Muscle of leg (tissue), 11 donors: ENCODE results near the gene NRF1. TPM values are rescaled to one million over a fixed set of nuclear protein-coding genes. Genes with fewer than 3 reads are reported as not detected.

ENCODE experiments used
- DNase-seq: peaks from one replicate; pipeline ENCODE4 v3.0.0; 2013
- H3K27ac ChIP-seq: one replicate; pipeline ENCODE4 v1.5.1; 2013; ENCODE audit warnings: mild to moderate bottlenecking, low read length, control low read depth
- H3K27me3 ChIP-seq: one replicate; pipeline ENCODE4 v1.6.1; 2013; ENCODE audit warnings: low read length; ENCODE audit not compliant: control insufficient read depth, insufficient read depth
- H3K36me3 ChIP-seq: one replicate; pipeline ENCODE4 v1.6.1; 2013; ENCODE audit warnings: low read length; ENCODE audit not compliant: control insufficient read depth, insufficient read depth
- H3K4me1 ChIP-seq: one replicate; pipeline ENCODE4 v1.6.1; 2013; ENCODE audit warnings: low read length; ENCODE audit not compliant: control insufficient read depth, insufficient read depth
- H3K4me3 ChIP-seq: one replicate; pipeline ENCODE4 v1.5.1; 2013; ENCODE audit warnings: low read length, control low read depth
- H3K9me3 ChIP-seq: replicated peaks from 2 replicates; pipeline ENCODE4 v1.6.1; 2013; ENCODE audit warnings: low read depth, low read length; ENCODE audit not compliant: control insufficient read depth
- WGBS: methylation state at CpG from one replicate; pipeline ENCODE4 v1.1.5; 2013; ENCODE audit warnings: missing lambda C conversion rate; ENCODE audit not compliant: insufficient coverage; 5-methylcytosine and 5-hydroxymethylcytosine counted together
- polyA plus RNA-seq, 8 donors: library from polyadenylated mRNA; unstranded; fragments of 120-200 nt; gene quantifications; one replicate each; pipeline versions ENCODE4 v1.2.1 to v1.2.3, GENCODE V29; 2013; ENCODE audit warnings: inconsistent platforms in 1 of 8, low replicate concordance in 1 of 8; ENCODE audit not compliant: insufficient read length in 8 of 8, insufficient read depth in 1 of 8
- total RNA-seq: library from RNA; stranded (reverse); fragments of 120-200 nt; gene quantifications from one replicate; pipeline ENCODE4 v1.2.4, GENCODE V29; 2013

NRF1 gene
- total and polyA plus RNA-seq, 9 donors = 10.0 to 15.3 (median 12.5) TPM

GRCh38 chr7:129721068-129721467, 109.5 kb downstream of the NRF1 start:
- Histone ChIP-seq H3K9me3 (no peaks in the 10 kb centered on the region), H3K4me1 (no peaks in the 10 kb centered on the region), H3K4me3 (no peak overlapping the region), H3K27ac (no peak overlapping the region), H3K36me3 (peaks cover 43% of the 10 kb centered on the region), H3K27me3 (no peaks in the 10 kb centered on the region)
- no CpG with 5 or more reads among the region's 1 CpG for WGBS
- DNase-seq = no peak

GRCh38 chr7:129723679-129724078, 112.2 kb downstream of the NRF1 start:
- H3K4me3 ChIP-seq = no peak overlapping the region
- no peaks in the 10 kb centered on the region for H3K27me3 ChIP-seq
- H3K4me1 ChIP-seq = no peaks in the 10 kb centered on the region
- H3K27ac ChIP-seq = no peak overlapping the region
- no peak for DNase-seq
- H3K9me3 ChIP-seq = no peaks in the 10 kb centered on the region
- no CpG with 5 or more reads among the region's 1 CpG for WGBS
- peaks cover 38% of the 10 kb centered on the region for H3K36me3 ChIP-seq

GRCh38 chr7:129724796-129725195, 113.3 kb downstream of the NRF1 start:
- H3K27me3 ChIP-seq = no peaks in the 10 kb centered on the region
- WGBS = 100% methylated on average over 1 of the region's 3 CpGs
- no peak overlapping the region for H3K27ac ChIP-seq
- no peak overlapping the region for H3K4me3 ChIP-seq
- no peaks in the 10 kb centered on the region for H3K9me3 ChIP-seq
- H3K36me3 ChIP-seq = peaks cover 42% of the 10 kb centered on the region
- no peaks in the 10 kb centered on the region for H3K4me1 ChIP-seq
- DNase-seq = no peak

- H3K27me3 ChIP-seq = no peaks in the 10 kb centered on the region
- H3K4me3 ChIP-seq = no peak overlapping the region
- no peak overlapping the region for H3K27ac ChIP-seq
- no peaks in the 10 kb centered on the region for H3K9me3 ChIP-seq
- H3K4me1 ChIP-seq = no peaks in the 10 kb centered on the region
- no peak for DNase-seq
- H3K36me3 ChIP-seq = peaks cover 46% of the 10 kb centered on the region
- WGBS = 100% methylated on average over 1 of the region's 5 CpGs
Observed at GRCh38 chr7:129728875-129729467, 117.5 kb downstream of the NRF1 start.

DNA sequence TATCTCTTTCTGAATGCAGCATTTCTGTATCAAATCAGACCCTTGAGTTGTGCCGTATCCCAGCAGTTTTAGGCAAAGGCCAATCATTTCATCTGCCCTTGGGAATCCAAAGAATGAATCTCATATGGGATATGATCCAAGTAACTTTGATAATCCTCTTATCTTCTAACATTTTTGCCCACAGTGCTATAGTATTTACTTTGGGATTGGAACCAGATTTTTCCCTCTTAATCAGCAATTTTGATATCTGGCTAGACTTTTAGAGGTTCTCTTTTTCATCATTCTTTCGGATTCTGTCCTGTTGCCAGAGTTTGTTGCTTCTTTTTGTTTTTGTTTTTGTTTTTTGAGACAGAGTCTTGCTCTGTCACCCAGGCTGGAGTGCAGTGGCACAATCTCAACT, 118.0 kb downstream of the NRF1 start:
- Histone ChIP-seq H3K9me3 (no peaks in the 10 kb centered on the region), H3K4me3 (no peak overlapping the region), H3K36me3 (peaks cover 45% of the 10 kb centered on the region), H3K27ac (no peak overlapping the region), H3K4me1 (no peaks in the 10 kb centered on the region), H3K27me3 (no peaks in the 10 kb centered on the region)
- no peak for DNase-seq
- WGBS = no CpG with 5 or more reads among the region's 2 CpGs

DNA sequence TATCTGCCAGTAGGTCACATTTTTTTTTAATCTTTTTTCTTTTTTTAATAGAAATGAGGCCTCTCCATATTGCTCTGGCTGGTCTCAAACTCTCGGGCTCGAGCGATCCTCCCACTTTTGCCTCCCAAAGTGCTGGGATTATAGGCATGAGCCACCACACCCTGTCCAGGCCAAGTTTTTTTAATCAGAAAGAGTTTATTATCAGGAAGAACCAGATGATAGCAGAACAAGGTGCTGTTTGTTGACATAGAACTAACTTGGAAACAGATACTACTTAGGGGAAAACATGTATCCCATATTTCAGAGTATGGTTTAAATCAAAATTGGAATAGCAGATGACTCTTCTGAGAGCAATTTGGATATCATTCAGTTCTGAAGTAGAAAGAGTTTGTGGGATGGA, 118.6 kb downstream of the NRF1 start:
- H3K36me3 ChIP-seq = peaks cover 49% of the 10 kb centered on the region
- no CpG with 5 or more reads among the region's 3 CpGs for WGBS

DNA sequence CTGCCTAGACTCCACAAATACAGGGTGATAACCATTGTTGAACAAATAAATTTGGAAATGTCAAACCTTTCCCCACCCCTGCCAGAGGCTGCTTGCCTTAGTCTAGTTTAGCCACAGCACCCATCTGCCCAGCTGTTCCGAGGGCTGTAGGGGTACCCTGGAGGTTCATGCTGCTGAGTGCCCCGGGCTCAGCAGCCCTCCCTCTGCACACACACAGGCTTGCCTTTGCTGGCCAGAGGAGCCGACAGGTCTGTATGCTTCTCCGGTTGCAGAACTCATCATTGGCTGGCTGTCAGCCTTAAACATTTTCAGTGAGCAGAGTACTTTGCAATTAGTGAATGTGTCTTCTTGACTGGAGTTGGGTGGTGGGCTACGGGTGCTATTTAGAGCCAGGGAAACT, 122.9 kb downstream of the NRF1 start:
- no peaks in the 10 kb centered on the region for H3K27me3 ChIP-seq
- peaks cover 4% of the 10 kb centered on the region for H3K4me1 ChIP-seq
- 60% methylated on average over 2 of the region's 5 CpGs for WGBS
- no peaks in the 10 kb centered on the region for H3K9me3 ChIP-seq
- H3K36me3 ChIP-seq = peaks cover 34% of the 10 kb centered on the region
- H3K27ac ChIP-seq = no peak overlapping the region
- DNase-seq = no peak
- no peak overlapping the region for H3K4me3 ChIP-seq

More for the DNA sequence above, 118.6 kb downstream of the NRF1 start:
- H3K9me3 ChIP-seq = no peaks in the 10 kb centered on the region
- no peak overlapping the region for H3K4me3 ChIP-seq
- H3K27me3 ChIP-seq = no peaks in the 10 kb centered on the region
- DNase-seq = no peak
- H3K4me1 ChIP-seq = no peaks in the 10 kb centered on the region
- no peak overlapping the region for H3K27ac ChIP-seq

DNA sequence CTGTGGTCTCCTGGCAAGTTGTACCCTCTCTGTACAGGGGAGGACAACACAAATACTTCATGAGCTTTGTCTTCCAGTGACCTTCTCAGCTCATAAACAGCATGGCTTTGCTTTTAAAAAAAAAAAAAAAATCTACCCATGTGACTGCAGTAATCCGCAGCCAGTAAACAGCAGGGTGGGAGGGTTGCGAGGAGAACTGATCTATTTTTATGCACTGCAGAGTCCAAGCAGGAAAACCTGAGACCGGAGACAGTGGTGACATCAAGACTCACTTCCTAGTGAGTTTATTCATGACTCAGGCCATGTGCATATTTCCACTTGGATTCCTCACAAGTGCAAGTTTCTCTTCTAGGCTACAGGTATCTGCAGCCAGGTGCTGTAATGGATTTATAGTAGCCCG, 127.9 kb downstream of the NRF1 start:
- 78% methylated on average over 4 of the region's 4 CpGs for WGBS
- peaks cover 33% of the 10 kb centered on the region for H3K36me3 ChIP-seq
- peaks cover 22% of the 10 kb centered on the region for H3K4me1 ChIP-seq
- H3K27ac ChIP-seq = peak overlapping the region; percentile 76
- DNase-seq = peak; percentile 76
- H3K27me3 ChIP-seq = no peaks in the 10 kb centered on the region
- H3K4me3 ChIP-seq = no peak overlapping the region
- H3K9me3 ChIP-seq = no peaks in the 10 kb centered on the region

DNA sequence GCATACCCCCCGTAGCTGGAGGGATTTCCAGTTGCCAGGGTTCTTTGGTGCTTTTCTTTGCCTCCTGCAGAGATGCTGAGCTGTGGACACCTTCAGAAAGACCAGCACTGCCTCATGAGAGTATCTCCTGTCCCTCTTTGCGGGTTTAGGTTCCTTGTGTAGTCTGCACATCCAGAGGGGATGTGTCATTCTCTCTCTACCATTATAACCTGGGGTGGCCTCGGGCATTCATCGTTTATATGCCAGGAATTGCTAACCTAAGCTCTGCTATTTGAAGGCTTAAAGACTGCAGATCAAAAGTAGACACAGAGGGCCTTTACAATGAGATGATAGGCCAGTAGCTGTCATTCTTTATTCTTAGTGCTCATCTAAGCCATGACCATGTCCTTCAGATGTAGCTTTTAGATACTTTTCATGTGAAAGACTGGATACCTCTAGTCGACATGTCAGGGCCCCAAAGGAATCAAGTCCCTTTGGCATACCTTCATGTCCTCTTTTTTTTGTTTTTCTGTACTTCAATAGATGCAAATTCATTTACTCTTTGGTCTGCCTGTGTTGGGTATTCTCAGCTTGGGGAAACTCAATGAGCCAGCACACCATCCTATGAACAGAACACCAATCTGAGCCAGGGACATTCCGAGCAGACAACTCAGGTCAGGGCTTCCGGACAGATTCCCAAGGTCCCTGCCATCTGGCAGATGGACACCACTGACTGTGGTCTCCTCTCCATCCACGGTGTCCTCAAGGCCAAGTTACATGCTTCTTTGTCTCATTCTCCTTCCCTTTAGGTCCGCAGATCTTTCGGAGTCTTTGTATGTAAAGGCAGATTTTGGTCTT, 129.3 kb downstream of the NRF1 start:
- peaks cover 22% of the 10 kb centered on the region for H3K4me1 ChIP-seq
- no peak for DNase-seq
- no peak overlapping the region for H3K4me3 ChIP-seq
- peak overlapping the region; percentile 44 for H3K27ac ChIP-seq
- 86% methylated on average over 4 of the region's 10 CpGs for WGBS
- peaks cover 26% of the 10 kb centered on the region for H3K36me3 ChIP-seq
- H3K9me3 ChIP-seq = no peaks in the 10 kb centered on the region
- H3K27me3 ChIP-seq = no peaks in the 10 kb centered on the region

DNA sequence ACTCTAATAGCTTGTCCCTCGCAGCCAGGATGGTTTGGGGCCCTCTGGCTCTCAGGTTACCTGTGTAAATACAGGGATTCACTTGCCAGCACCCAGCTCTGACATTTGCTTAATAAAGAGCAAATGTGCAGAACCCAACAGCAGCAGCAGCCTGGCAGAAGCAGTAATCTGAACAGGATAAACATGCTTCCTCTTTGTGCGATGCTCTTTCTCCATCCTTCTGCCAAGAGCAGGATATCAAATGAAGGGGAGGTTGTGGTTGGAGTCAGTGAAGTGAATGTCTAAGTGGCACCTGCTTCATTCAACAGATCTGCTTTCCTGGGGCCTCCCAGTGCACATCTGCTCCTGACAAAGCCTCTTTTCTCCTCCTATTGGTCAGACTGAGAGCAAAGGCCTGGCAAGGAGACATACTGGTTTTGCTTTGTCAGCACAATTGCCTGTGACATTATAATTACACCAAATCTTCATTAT, 130.3 kb downstream of the NRF1 start:
- Histone ChIP-seq H3K4me3 (no peak overlapping the region), H3K27ac (no peak overlapping the region)

More for the DNA sequence above, 130.3 kb downstream of the NRF1 start:
- WGBS = 70% methylated on average over 2 of the region's 2 CpGs
- H3K27me3 ChIP-seq = no peaks in the 10 kb centered on the region
- H3K36me3 ChIP-seq = peaks cover 30% of the 10 kb centered on the region
- peaks cover 22% of the 10 kb centered on the region for H3K4me1 ChIP-seq
- no peaks in the 10 kb centered on the region for H3K9me3 ChIP-seq
- peak; percentile 46 for DNase-seq
